GM18499 (cell line): ENCODE data around the gene ACADL.

ENCODE experiments used
- ATAC-seq: cut with Tn5 transposase; IDR thresholded peaks from one replicate; pipeline ENCODE4 v1.9.1; 2021; ENCODE audit warnings: moderate number of reproducible peaks; ENCODE audit not compliant: insufficient read depth, unreplicated experiment

The ACADL gene

DNA sequence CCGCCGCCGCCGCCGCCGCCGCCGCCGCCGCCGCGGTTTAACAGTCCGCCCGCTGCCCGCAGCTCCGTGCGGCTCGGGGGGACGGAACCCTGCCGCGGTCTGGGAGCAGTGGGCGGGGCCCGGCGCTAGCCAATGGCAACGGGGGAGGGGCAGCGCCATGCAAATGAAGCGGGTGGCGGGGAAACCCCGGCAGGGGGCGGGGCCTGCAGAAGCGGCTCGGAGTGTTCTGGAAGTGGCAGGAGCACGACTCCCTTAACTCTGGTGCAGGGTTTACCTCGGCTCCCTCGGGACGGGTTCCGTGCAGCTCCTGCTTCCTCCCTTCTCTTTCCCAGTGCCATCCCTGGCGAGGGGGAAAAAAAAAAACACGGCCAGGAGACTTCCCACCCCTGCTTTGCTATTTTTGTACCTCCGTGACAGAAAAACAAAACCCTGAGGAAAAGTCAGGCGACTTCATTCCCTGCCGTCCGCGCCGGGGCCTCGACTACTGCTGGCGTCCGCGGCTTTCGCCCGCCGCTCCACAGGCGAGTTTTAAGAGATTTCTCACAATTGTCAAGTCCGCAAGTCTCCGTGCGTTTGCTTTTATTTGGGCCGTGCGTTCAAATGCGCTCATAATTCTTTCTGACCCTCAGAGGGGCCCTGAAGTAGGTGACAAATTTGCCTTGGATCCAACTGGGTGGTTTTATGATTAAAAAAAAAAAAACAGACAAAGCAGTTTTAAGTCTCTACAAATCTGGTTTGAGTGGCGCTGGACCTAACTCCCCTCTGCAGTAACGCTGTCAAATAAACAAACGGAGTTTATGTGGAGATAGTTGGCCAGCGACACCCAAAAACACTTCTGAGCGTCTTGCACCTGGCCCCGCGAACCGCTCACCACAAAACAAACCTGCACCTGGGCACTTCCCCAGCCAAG lies 53.7 kb downstream of the ACADL start, which contains the start of gene KANSL1L:
TSS of gene KANSL1L (minus strand) at position 101 of the 910 bp plus-strand sequence. CDS start 16,827 bp downstream, outside the sequence.
- ATAC-seq = peak; percentile 31

GRCh38 chr2:210170446-210171303 lies 54.6 kb downstream of the ACADL start:
- peak; percentile 54 for ATAC-seq

DNA sequence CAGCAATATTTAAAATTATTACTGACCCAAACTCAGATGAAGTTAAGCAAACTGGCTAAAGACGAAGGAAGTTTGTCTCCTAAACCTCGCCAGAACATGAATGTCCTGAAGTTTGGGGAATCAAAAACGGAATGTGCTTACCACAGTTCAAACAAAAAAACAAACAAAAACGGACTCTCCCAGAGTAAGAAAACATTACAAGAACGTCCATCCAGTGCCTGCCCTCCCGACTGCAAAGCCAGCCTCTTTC lies 55.1 kb downstream of the ACADL start:
- no peak for ATAC-seq

DNA sequence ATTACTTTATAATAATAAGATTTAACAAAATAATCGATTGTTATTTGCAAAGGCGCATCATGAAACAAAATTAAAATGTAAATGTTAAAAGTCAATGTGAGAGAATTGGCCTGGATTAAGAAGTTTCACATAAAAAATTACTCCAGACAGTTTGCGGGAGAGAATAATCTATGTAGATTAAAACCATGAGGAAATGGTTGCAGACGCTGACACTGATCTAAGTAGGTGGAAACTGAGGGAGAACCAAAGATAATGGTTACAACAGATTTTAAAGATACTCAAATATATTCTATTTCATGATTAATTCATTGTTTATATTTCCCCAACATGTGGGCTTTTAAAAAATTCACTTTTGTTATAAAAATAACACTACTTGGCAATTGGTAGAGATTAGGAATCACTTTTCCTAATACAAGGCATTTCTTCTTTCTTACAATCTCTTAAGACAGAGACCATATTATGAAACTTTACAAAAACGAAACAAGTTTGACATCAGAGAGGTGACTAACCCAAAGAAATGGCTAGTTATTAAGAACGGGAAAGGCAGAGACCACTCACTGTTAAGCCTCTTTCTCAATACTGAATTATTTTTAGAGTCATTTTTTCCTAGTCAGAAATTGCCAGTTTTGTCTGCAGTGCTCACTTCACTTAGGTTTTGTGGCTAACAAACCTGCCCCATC lies 55.6 kb downstream of the ACADL start:
- peak; percentile 44 for ATAC-seq

GRCh38 chr2:210167227-210167626 lies 58.0 kb downstream of the ACADL start:
- ATAC-seq = no peak

DNA sequence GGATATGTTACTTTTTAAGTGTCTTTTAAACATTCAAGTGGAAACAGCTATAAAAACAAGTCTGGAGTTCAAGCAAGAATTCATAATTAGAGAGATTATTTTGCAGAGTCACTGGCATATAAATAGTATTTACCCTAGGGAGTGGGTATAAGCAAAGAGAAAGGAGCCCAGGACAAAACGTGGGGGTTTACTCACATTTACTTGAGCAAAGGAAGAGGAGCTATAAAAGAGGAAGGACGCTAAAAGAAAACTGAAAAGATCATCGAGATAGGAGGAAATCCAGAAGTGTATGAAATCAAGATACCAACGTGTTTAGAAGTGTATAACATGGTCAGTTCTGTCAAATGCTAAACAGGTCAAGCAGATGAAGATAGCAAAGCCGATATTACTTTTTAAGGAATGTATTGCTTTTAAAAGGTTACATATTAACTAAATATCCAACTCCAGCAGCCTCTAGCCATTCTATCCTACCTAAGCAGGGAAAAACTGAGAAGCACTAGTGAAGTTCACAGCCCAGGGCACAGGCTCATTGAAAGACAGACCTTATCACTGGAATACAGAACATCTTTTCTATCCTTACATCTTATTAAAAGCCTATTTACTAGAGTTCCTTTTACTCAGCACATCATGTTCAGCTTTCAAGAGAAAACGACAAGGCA lies 62.7 kb downstream of the ACADL start:
- no peak for ATAC-seq

GRCh38 chr2:210159059-210159458 lies 66.2 kb downstream of the ACADL start:
- ATAC-seq = no peak

DNA sequence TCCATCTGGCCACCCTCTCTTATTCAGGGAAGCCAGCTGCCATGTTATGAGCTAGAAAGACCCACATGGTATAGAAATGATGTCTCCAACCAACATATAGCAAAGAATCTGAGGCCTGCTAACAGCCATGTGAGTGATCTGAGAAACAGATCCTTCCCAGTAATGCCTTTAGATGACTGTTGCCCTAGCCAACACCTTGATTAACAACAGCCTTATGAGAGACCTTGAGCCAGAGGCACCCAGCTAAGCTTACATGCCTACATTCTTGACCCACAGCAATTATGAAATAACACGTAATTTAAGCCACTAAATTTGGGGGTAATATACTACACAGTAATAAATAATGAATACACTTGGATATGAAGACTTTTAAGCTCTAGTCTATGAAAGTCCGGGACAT lies 67.0 kb downstream of the ACADL start:
- ATAC-seq = no peak

GRCh38 chr2:210157526-210157925 lies 67.7 kb downstream of the ACADL start:
- no peak for ATAC-seq

- no peak for ATAC-seq
Observed at GRCh38 chr2:210147614-210148013, 77.6 kb downstream of the ACADL start.
